RWPE2 (cell line): ENCODE measurements around the gene GATAD2A.

Experiments used
- ATAC-seq: fragments of 200-7000 bp; cut with Tn5 transposase; 3 replicates; pipeline ENCODE4 v1.9.1; 2021; ENCODE audit warnings: low read depth
- DNase-seq: peaks from one replicate; pipeline ENCODE4 v3.0.0-alpha.2; 2020; ENCODE audit warnings: low spot score
- H3K27ac ChIP-seq: fragments of 450-650 bp; 2 replicates; pipeline ENCODE4 v1.5.1; 2017; ENCODE audit warnings: mild to moderate bottlenecking; ENCODE audit not compliant: poor library complexity, severe bottlenecking
- H3K27me3 ChIP-seq: fragments of 250-450 bp; sonication (Bioruptor Pico); 2 replicates; pipeline ENCODE4 v1.5.1; 2021; ENCODE audit warnings: mild to moderate bottlenecking, moderate library complexity; ENCODE audit not compliant: insufficient read depth, poor library complexity, severe bottlenecking
- H3K36me3 ChIP-seq: fragments of 250-450 bp; sonication (Bioruptor Pico); 2 replicates; pipeline ENCODE4 v1.5.1; 2020; ENCODE audit warnings: low read depth, mild to moderate bottlenecking, moderate library complexity
- H3K4me1 ChIP-seq: fragments of 250-450 bp; sonication (Bioruptor Pico); 2 replicates; pipeline ENCODE4 v1.5.1; 2021; ENCODE audit warnings: mild to moderate bottlenecking, moderate library complexity; ENCODE audit not compliant: insufficient read depth, poor library complexity, severe bottlenecking
- H3K4me3 ChIP-seq: fragments of 250-450 bp; sonication (Bioruptor Pico); 2 replicates; pipeline ENCODE4 v1.5.1; 2021; ENCODE audit warnings: mild to moderate bottlenecking, moderate library complexity; ENCODE audit not compliant: severe bottlenecking
- H3K9me3 ChIP-seq: fragments of 250-450 bp; sonication (Bioruptor Pico); 2 replicates; pipeline ENCODE4 v1.5.1; 2021; ENCODE audit warnings: mild to moderate bottlenecking, moderate library complexity; ENCODE audit not compliant: severe bottlenecking
- CTCF ChIP-seq: fragments of 450-650 bp; IDR thresholded peaks from one replicate; pipeline ENCODE4 v1.5.1; 2017; ENCODE audit warnings: mild to moderate bottlenecking, moderate library complexity; ENCODE audit not compliant: poor library complexity, severe bottlenecking

Gene GATAD2A

GRCh38 chr19:19553670-19554069 lies 148.2 kb downstream of the GATAD2A start:
- Histone ChIP-seq H3K27ac (no peak overlapping the region), H3K27me3 (no peaks in the 10 kb centered on the region), H3K36me3 (no peaks in the 10 kb centered on the region), H3K4me1 (no peaks in the 10 kb centered on the region), H3K4me3 (no peak overlapping the region), H3K9me3 (no peaks in the 10 kb centered on the region)
- TF ChIP-seq CTCF: no peak
- DNase-seq (no peak), ATAC-seq (no peak)

- no peak overlapping the region for H3K4me3 ChIP-seq
Measured at GRCh38 chr19:19554074-19555023, 148.9 kb downstream of the GATAD2A start.

GRCh38 chr19:19558055-19558454 lies 152.6 kb downstream of the GATAD2A start:
- Histone ChIP-seq H3K4me3 (no peak overlapping the region), H3K36me3 (no peaks in the 10 kb centered on the region), H3K4me1 (no peaks in the 10 kb centered on the region), H3K9me3 (no peaks in the 10 kb centered on the region), H3K27ac (no peak overlapping the region), H3K27me3 (no peaks in the 10 kb centered on the region)
- TF ChIP-seq CTCF: no peak
- no peak for DNase-seq
- ATAC-seq: no peak

More at GRCh38 chr19:19554074-19555023, 148.9 kb downstream of the GATAD2A start:
- Histone ChIP-seq H3K27me3 (no peaks in the 10 kb centered on the region), H3K36me3 (no peaks in the 10 kb centered on the region), H3K4me1 (no peaks in the 10 kb centered on the region), H3K9me3 (no peaks in the 10 kb centered on the region), H3K27ac (no peak overlapping the region)
- no peak for ATAC-seq
- TF ChIP-seq CTCF: peak; percentile 66
- peak; percentile 57 for DNase-seq
